WTC11 (cell line): ENCODE measurements around the gene CCNA2. TPM values are rescaled to one million over a fixed set of nuclear protein-coding genes. Genes with fewer than 3 reads are reported as not detected.

Experiments
- ATAC-seq: fragments of 200-7000 bp; cut with Tn5 transposase; 2 replicates; pipeline ENCODE4 v1.10.0; 2021; ENCODE audit warnings: mild to moderate bottlenecking, moderate library complexity
- CTCF ChIA-PET: fragments of 300-600 bp; sonication (Branson Sonifier 250); formaldehyde crosslinking; loops from one replicate; lab custom pipeline; 2021; ENCODE audit warnings: antibody characterized with exemption; lab: Charles Lee
- POLR2A ChIA-PET: fragments of 350-600 bp; sonication (Branson Sonifier 250); formaldehyde crosslinking; loops from one replicate; lab custom pipeline; 2021; ENCODE audit warnings: antibody characterized with exemption; lab: Charles Lee
- DNase-seq: peaks from one replicate; pipeline ENCODE4 v3.0.0; 2021; ENCODE audit warnings: low spot score
- H3K27ac Mint-ChIP-seq: 2 replicates; pipeline ENCODE4 v1.8.0; 2021; ENCODE audit warnings: mixed read lengths
- H3K27me3 Mint-ChIP-seq: 2 replicates; pipeline ENCODE4 v1.8.0; 2021; ENCODE audit warnings: low read depth, mild to moderate bottlenecking, moderate library complexity, mixed read lengths
- H3K36me3 Mint-ChIP-seq: 2 replicates; pipeline ENCODE4 v1.8.0; 2021; ENCODE audit warnings: mixed read lengths
- H3K4me1 Mint-ChIP-seq: 2 replicates; pipeline ENCODE4 v1.8.0; 2022; ENCODE audit warnings: mixed read lengths
- H3K4me3 Mint-ChIP-seq: 2 replicates; pipeline ENCODE4 v1.8.0; 2021; ENCODE audit warnings: mild to moderate bottlenecking, moderate library complexity, mixed read lengths
- H3K9me3 Mint-ChIP-seq: 2 replicates; pipeline ENCODE4 v1.8.0; 2021; ENCODE audit warnings: mixed read lengths
- CREM ChIP-seq: sonication (generic); formaldehyde crosslinking; IDR thresholded peaks from 2 replicates; pipeline ENCODE4 v1.8.1; 2022; ENCODE audit warnings: mild to moderate bottlenecking, missing genetic modification reagents, moderate library complexity
- E2F1 ChIP-seq: sonication (generic); formaldehyde crosslinking; IDR thresholded peaks from 2 replicates; pipeline ENCODE4 v1.8.0; 2022; ENCODE audit warnings: mild to moderate bottlenecking, missing genetic modification reagents
- E2F4 ChIP-seq: sonication (generic); formaldehyde crosslinking; IDR thresholded peaks from 2 replicates; pipeline ENCODE4 v1.8.1; 2022; ENCODE audit warnings: low read depth, mild to moderate bottlenecking, moderate library complexity, missing genetic modification reagents, borderline replicate concordance
- JUN ChIP-seq: sonication (generic); formaldehyde crosslinking; IDR thresholded peaks from 2 replicates; pipeline ENCODE4 v1.8.0; 2023; ENCODE audit warnings: mild to moderate bottlenecking, missing genetic modification reagents
- NFE2L1 ChIP-seq: sonication (generic); formaldehyde crosslinking; IDR thresholded peaks from 2 replicates; pipeline ENCODE4 v1.8.1; 2023; ENCODE audit warnings: missing genetic modification reagents
- NFYB ChIP-seq: sonication (generic); formaldehyde crosslinking; conservative IDR thresholded peaks from 2 replicates; pipeline ENCODE4 v1.8.0; 2022; ENCODE audit warnings: low read depth, missing genetic modification reagents
- SP1 ChIP-seq: sonication (generic); formaldehyde crosslinking; conservative IDR thresholded peaks from 2 replicates; pipeline ENCODE4 v1.8.1; 2022; ENCODE audit warnings: missing genetic modification reagents
- ZNF138 ChIP-seq: sonication (generic); formaldehyde crosslinking; conservative IDR thresholded peaks from 2 replicates; pipeline ENCODE4 v1.8.1; 2022; ENCODE audit warnings: mild to moderate bottlenecking, moderate library complexity, missing genetic modification reagents
- ZNF219 ChIP-seq: sonication (generic); formaldehyde crosslinking; IDR thresholded peaks from 2 replicates; pipeline ENCODE4 v1.8.0; 2023; ENCODE audit warnings: missing genetic modification reagents, mild to moderate bottlenecking, borderline replicate concordance
- ZNF263 ChIP-seq: sonication (generic); formaldehyde crosslinking; IDR thresholded peaks from 2 replicates; pipeline ENCODE4 v1.8.1; 2022; ENCODE audit warnings: low read depth, mild to moderate bottlenecking, moderate library complexity, missing genetic modification reagents
- ZNF416 ChIP-seq: fragments of 250-450 bp; sonication (Bioruptor Pico); IDR thresholded peaks from 2 replicates; pipeline ENCODE4 v1.9.0; 2021; ENCODE audit warnings: mild to moderate bottlenecking, inconsistent platforms
- ZNF425 ChIP-seq: fragments of 250-450 bp; sonication (Bioruptor Pico); conservative IDR thresholded peaks from 2 replicates; pipeline ENCODE4 v1.9.0; 2021; ENCODE audit warnings: mild to moderate bottlenecking
- total RNA-seq: library from RNA; stranded (reverse); gene quantifications from 3 replicates; pipeline ENCODE4 v1.2.3, GENCODE V29; 2021
- TF ChIP-seq, protein P1 (sequence below): sonication (generic); formaldehyde crosslinking; IDR thresholded peaks from 2 replicates; pipeline ENCODE4 v1.8.1; 2023; ENCODE audit warnings: mild to moderate bottlenecking, missing genetic modification reagents, borderline replicate concordance
- TF ChIP-seq, protein P2 (sequence below): sonication (generic); formaldehyde crosslinking; IDR thresholded peaks from 2 replicates; pipeline ENCODE4 v1.8.0; 2022; ENCODE audit warnings: missing genetic modification reagents
- TF ChIP-seq, protein P3 (sequence below): fragments of 200-600 bp; IDR thresholded peaks from 2 replicates; pipeline ENCODE4 v1.8.0; 2022; ENCODE audit warnings: antibody characterized with exemption

The CCNA2 gene
- total RNA-seq, 1 experiment from 2014 or later: 95.1 TPM

- TF ChIP-seq ZNF425 (CRISPR knock-in tag): no peak
- no peak for TF ChIP-seq E2F4 (CRISPR knock-in tag)
- TF ChIP-seq ZNF263 (CRISPR knock-in tag): no peak
- TF ChIP-seq NFE2L1: no peak
- no peak for TF ChIP-seq SP1 (CRISPR knock-in tag)
- no peak for TF ChIP-seq NFYB
Observed at GRCh38 chr4:121785479-121785878, 38.2 kb downstream of the CCNA2 start (continued).

- TF ChIP-seq, protein P1, sequence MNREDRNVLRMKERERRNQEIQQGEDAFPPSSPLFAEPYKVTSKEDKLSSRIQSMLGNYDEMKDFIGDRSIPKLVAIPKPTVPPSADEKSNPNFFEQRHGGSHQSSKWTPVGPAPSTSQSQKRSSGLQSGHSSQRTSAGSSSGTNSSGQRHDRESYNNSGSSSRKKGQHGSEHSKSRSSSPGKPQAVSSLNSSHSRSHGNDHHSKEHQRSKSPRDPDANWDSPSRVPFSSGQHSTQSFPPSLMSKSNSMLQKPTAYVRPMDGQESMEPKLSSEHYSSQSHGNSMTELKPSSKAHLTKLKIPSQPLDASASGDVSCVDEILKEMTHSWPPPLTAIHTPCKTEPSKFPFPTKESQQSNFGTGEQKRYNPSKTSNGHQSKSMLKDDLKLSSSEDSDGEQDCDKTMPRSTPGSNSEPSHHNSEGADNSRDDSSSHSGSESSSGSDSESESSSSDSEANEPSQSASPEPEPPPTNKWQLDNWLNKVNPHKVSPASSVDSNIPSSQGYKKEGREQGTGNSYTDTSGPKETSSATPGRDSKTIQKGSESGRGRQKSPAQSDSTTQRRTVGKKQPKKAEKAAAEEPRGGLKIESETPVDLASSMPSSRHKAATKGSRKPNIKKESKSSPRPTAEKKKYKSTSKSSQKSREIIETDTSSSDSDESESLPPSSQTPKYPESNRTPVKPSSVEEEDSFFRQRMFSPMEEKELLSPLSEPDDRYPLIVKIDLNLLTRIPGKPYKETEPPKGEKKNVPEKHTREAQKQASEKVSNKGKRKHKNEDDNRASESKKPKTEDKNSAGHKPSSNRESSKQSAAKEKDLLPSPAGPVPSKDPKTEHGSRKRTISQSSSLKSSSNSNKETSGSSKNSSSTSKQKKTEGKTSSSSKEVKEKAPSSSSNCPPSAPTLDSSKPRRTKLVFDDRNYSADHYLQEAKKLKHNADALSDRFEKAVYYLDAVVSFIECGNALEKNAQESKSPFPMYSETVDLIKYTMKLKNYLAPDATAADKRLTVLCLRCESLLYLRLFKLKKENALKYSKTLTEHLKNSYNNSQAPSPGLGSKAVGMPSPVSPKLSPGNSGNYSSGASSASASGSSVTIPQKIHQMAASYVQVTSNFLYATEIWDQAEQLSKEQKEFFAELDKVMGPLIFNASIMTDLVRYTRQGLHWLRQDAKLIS (CRISPR knock-in tag): no peak
- TF ChIP-seq ZNF219 (CRISPR knock-in tag): no peak
- no peak for TF ChIP-seq CREM (CRISPR knock-in tag)
- no peak for TF ChIP-seq E2F1 (CRISPR knock-in tag)
- TF ChIP-seq ZNF138: no peak
- TF ChIP-seq ZNF416 (CRISPR knock-in tag): no peak
- TF ChIP-seq, protein P2, sequence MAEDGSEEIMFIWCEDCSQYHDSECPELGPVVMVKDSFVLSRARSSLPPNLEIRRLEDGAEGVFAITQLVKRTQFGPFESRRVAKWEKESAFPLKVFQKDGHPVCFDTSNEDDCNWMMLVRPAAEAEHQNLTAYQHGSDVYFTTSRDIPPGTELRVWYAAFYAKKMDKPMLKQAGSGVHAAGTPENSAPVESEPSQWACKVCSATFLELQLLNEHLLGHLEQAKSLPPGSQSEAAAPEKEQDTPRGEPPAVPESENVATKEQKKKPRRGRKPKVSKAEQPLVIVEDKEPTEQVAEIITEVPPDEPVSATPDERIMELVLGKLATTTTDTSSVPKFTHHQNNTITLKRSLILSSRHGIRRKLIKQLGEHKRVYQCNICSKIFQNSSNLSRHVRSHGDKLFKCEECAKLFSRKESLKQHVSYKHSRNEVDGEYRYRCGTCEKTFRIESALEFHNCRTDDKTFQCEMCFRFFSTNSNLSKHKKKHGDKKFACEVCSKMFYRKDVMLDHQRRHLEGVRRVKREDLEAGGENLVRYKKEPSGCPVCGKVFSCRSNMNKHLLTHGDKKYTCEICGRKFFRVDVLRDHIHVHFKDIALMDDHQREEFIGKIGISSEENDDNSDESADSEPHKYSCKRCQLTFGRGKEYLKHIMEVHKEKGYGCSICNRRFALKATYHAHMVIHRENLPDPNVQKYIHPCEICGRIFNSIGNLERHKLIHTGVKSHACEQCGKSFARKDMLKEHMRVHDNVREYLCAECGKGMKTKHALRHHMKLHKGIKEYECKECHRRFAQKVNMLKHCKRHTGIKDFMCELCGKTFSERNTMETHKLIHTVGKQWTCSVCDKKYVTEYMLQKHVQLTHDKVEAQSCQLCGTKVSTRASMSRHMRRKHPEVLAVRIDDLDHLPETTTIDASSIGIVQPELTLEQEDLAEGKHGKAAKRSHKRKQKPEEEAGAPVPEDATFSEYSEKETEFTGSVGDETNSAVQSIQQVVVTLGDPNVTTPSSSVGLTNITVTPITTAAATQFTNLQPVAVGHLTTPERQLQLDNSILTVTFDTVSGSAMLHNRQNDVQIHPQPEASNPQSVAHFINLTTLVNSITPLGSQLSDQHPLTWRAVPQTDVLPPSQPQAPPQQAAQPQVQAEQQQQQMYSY (CRISPR knock-in tag): no peak
- TF ChIP-seq JUN: no peak
- TF ChIP-seq, protein P3, sequence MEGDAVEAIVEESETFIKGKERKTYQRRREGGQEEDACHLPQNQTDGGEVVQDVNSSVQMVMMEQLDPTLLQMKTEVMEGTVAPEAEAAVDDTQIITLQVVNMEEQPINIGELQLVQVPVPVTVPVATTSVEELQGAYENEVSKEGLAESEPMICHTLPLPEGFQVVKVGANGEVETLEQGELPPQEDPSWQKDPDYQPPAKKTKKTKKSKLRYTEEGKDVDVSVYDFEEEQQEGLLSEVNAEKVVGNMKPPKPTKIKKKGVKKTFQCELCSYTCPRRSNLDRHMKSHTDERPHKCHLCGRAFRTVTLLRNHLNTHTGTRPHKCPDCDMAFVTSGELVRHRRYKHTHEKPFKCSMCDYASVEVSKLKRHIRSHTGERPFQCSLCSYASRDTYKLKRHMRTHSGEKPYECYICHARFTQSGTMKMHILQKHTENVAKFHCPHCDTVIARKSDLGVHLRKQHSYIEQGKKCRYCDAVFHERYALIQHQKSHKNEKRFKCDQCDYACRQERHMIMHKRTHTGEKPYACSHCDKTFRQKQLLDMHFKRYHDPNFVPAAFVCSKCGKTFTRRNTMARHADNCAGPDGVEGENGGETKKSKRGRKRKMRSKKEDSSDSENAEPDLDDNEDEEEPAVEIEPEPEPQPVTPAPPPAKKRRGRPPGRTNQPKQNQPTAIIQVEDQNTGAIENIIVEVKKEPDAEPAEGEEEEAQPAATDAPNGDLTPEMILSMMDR: no peak
- POLR2A ChIA-PET: no interaction called here
- no peak for ATAC-seq
Observed at GRCh38 chr4:121784975-121785374, 38.7 kb downstream of the CCNA2 start.

More at GRCh38 chr4:121784975-121785374, 38.7 kb downstream of the CCNA2 start:
- Mint-ChIP-seq H3K27me3 (no peaks in the 10 kb centered on the region; the same call in none of the 2 replicates), H3K27ac (no peak overlapping the region), H3K4me1 (no peaks in the 10 kb centered on the region), H3K36me3 (no peaks in the 10 kb centered on the region), H3K9me3 (no peaks in the 10 kb centered on the region), H3K4me3 (no peak overlapping the region)
- CTCF ChIA-PET: no interaction called here
- no peak for DNase-seq
